ENCODE data around the gene AFTPH.
A peak's percentile ranks its signal among the peaks of the same experiment; 100 is the strongest.

Gene AFTPH

GRCh38 chr2:64604155-64604554 lies 80.0 kb downstream of the AFTPH start:
- Histone ChIP-seq H3K4me1 (ENCODE audit: control insufficient read depth, insufficient read depth, low read length) (peaks cover 10% of the 10 kb centered on the region), H3K27me3 (ENCODE audit: control insufficient read depth, insufficient read depth, low read length) (no peaks in the 10 kb centered on the region), H3K4me3 (ENCODE audit: low read length) (no peak overlapping the region), H3K27ac (ENCODE audit: low read depth, low read length) (no peak overlapping the region), H3K9ac (ENCODE audit: low read length) (no peak overlapping the region), H3K36me3 (ENCODE audit: control insufficient read depth, insufficient read depth, low read length) (no peaks in the 10 kb centered on the region)

- H3K4me1 ChIP-seq (ENCODE audit: control insufficient read depth, insufficient read depth, low read length) = peaks cover 10% of the 10 kb centered on the region
- no peak overlapping the region for H3K4me3 ChIP-seq (ENCODE audit: low read length)
- no peak overlapping the region for H3K9ac ChIP-seq (ENCODE audit: low read length)
- no peak overlapping the region for H3K27ac ChIP-seq (ENCODE audit: low read depth, low read length)
- no peaks in the 10 kb centered on the region for H3K36me3 ChIP-seq (ENCODE audit: control insufficient read depth, insufficient read depth, low read length)
- H3K27me3 ChIP-seq (ENCODE audit: control insufficient read depth, insufficient read depth, low read length) = no peaks in the 10 kb centered on the region
Observed at GRCh38 chr2:64605026-64605471, 80.9 kb downstream of the AFTPH start.

- Histone ChIP-seq H3K27ac (ENCODE audit: low read depth, low read length) (no peak overlapping the region), H3K4me1 (ENCODE audit: control insufficient read depth, insufficient read depth, low read length) (peaks cover 10% of the 10 kb centered on the region), H3K27me3 (ENCODE audit: control insufficient read depth, insufficient read depth, low read length) (no peaks in the 10 kb centered on the region), H3K36me3 (ENCODE audit: control insufficient read depth, insufficient read depth, low read length) (no peaks in the 10 kb centered on the region), H3K4me3 (ENCODE audit: low read length) (peak overlapping the region; percentile 60), H3K9ac (ENCODE audit: low read length) (no peak overlapping the region)
Observed at GRCh38 chr2:64605991-64606478, 81.9 kb downstream of the AFTPH start.

GRCh38 chr2:64606479-64607363 lies 82.6 kb downstream of the AFTPH start:
- Histone ChIP-seq H3K27me3 (ENCODE audit: control insufficient read depth, insufficient read depth, low read length) (no peaks in the 10 kb centered on the region), H3K9ac (ENCODE audit: low read length) (no peak overlapping the region), H3K4me3 (ENCODE audit: low read length) (peak overlapping the region; percentile 60), H3K27ac (ENCODE audit: low read depth, low read length) (peak overlapping the region; percentile 49), H3K4me1 (ENCODE audit: control insufficient read depth, insufficient read depth, low read length) (peaks cover 10% of the 10 kb centered on the region), H3K36me3 (ENCODE audit: control insufficient read depth, insufficient read depth, low read length) (no peaks in the 10 kb centered on the region)

- no peak overlapping the region for H3K9ac ChIP-seq (ENCODE audit: low read length)
- H3K27me3 ChIP-seq (ENCODE audit: control insufficient read depth, insufficient read depth, low read length) = no peaks in the 10 kb centered on the region
- peaks cover 10% of the 10 kb centered on the region for H3K4me1 ChIP-seq (ENCODE audit: control insufficient read depth, insufficient read depth, low read length)
- H3K36me3 ChIP-seq (ENCODE audit: control insufficient read depth, insufficient read depth, low read length) = no peaks in the 10 kb centered on the region
- H3K27ac ChIP-seq (ENCODE audit: low read depth, low read length) = no peak overlapping the region
- H3K4me3 ChIP-seq (ENCODE audit: low read length) = no peak overlapping the region
Observed at GRCh38 chr2:64607381-64608304, 83.5 kb downstream of the AFTPH start.

GRCh38 chr2:64608867-64609226 lies 84.7 kb downstream of the AFTPH start:
- Histone ChIP-seq H3K27me3 (ENCODE audit: control insufficient read depth, insufficient read depth, low read length) (no peaks in the 10 kb centered on the region), H3K36me3 (ENCODE audit: control insufficient read depth, insufficient read depth, low read length) (no peaks in the 10 kb centered on the region), H3K4me3 (ENCODE audit: low read length) (peak overlapping the region; percentile 58), H3K4me1 (ENCODE audit: control insufficient read depth, insufficient read depth, low read length) (peaks cover 10% of the 10 kb centered on the region), H3K27ac (ENCODE audit: low read depth, low read length) (no peak overlapping the region), H3K9ac (ENCODE audit: low read length) (no peak overlapping the region)

- no peaks in the 10 kb centered on the region for H3K27me3 ChIP-seq (ENCODE audit: control insufficient read depth, insufficient read depth, low read length)
- no peak overlapping the region for H3K9ac ChIP-seq (ENCODE audit: low read length)
- H3K4me3 ChIP-seq (ENCODE audit: low read length) = peak overlapping the region; percentile 58
- no peak overlapping the region for H3K27ac ChIP-seq (ENCODE audit: low read depth, low read length)
- peaks cover 10% of the 10 kb centered on the region for H3K4me1 ChIP-seq (ENCODE audit: control insufficient read depth, insufficient read depth, low read length)
- no peaks in the 10 kb centered on the region for H3K36me3 ChIP-seq (ENCODE audit: control insufficient read depth, insufficient read depth, low read length)
Observed at GRCh38 chr2:64609227-64609941, 85.3 kb downstream of the AFTPH start.

GRCh38 chr2:64609942-64610281 lies 85.8 kb downstream of the AFTPH start:
- Histone ChIP-seq H3K36me3 (ENCODE audit: control insufficient read depth, insufficient read depth, low read length) (no peaks in the 10 kb centered on the region), H3K9ac (ENCODE audit: low read length) (no peak overlapping the region), H3K4me1 (ENCODE audit: control insufficient read depth, insufficient read depth, low read length) (peaks cover 5% of the 10 kb centered on the region), H3K27ac (ENCODE audit: low read depth, low read length) (no peak overlapping the region), H3K4me3 (ENCODE audit: low read length) (peak overlapping the region; percentile 58), H3K27me3 (ENCODE audit: control insufficient read depth, insufficient read depth, low read length) (no peaks in the 10 kb centered on the region)

GRCh38 chr2:64610316-64610855 lies 86.3 kb downstream of the AFTPH start:
- Histone ChIP-seq H3K9ac (ENCODE audit: low read length) (no peak overlapping the region), H3K4me1 (ENCODE audit: control insufficient read depth, insufficient read depth, low read length) (peaks cover under 1% of the 10 kb centered on the region), H3K27me3 (ENCODE audit: control insufficient read depth, insufficient read depth, low read length) (no peaks in the 10 kb centered on the region), H3K27ac (ENCODE audit: low read depth, low read length) (no peak overlapping the region), H3K36me3 (ENCODE audit: control insufficient read depth, insufficient read depth, low read length) (no peaks in the 10 kb centered on the region), H3K4me3 (ENCODE audit: low read length) (no peak overlapping the region)

- no peak overlapping the region for H3K9ac ChIP-seq (ENCODE audit: low read length)
- H3K4me1 ChIP-seq (ENCODE audit: control insufficient read depth, insufficient read depth, low read length) = no peaks in the 10 kb centered on the region
- H3K27me3 ChIP-seq (ENCODE audit: control insufficient read depth, insufficient read depth, low read length) = no peaks in the 10 kb centered on the region
- no peaks in the 10 kb centered on the region for H3K36me3 ChIP-seq (ENCODE audit: control insufficient read depth, insufficient read depth, low read length)
- H3K4me3 ChIP-seq (ENCODE audit: low read length) = no peak overlapping the region
- no peak overlapping the region for H3K27ac ChIP-seq (ENCODE audit: low read depth, low read length)
Observed at GRCh38 chr2:64612575-64613195, 88.6 kb downstream of the AFTPH start.

- H3K27me3 ChIP-seq (ENCODE audit: control insufficient read depth, insufficient read depth, low read length) = no peaks in the 10 kb centered on the region
- no peaks in the 10 kb centered on the region for H3K4me1 ChIP-seq (ENCODE audit: control insufficient read depth, insufficient read depth, low read length)
- no peaks in the 10 kb centered on the region for H3K36me3 ChIP-seq (ENCODE audit: control insufficient read depth, insufficient read depth, low read length)
- no peak overlapping the region for H3K4me3 ChIP-seq (ENCODE audit: low read length)
- no peak overlapping the region for H3K27ac ChIP-seq (ENCODE audit: low read depth, low read length)
- H3K9ac ChIP-seq (ENCODE audit: low read length) = no peak overlapping the region
Observed at GRCh38 chr2:64613276-64613675, 89.1 kb downstream of the AFTPH start.

Data from rectal smooth muscle tissue (tissue), 1 donor.